Immature natural killer cell (primary cell): Measurements from ENCODE around the gene DNER. TPM values are rescaled to one million over a fixed set of nuclear protein-coding genes. Genes with fewer than 3 reads are reported as not detected.
"Not testable (repeated sequence)": the region's sequence is repeated elsewhere in the genome, so short reads cannot be mapped to it uniquely, and the experiment has no call there.

ENCODE experiments used
- DNase-seq, 3 donors: peaks; one replicate each; pipeline ENCODE4 v3.0.0; 2022; ENCODE audit warnings: mixed read lengths in 1 of 3
- H3K27ac Mint-ChIP-seq, 6 donors: one replicate each; pipeline ENCODE4 v1.8.0; 2020; ENCODE audit warnings: mixed read lengths in 6 of 6, mild to moderate bottlenecking in 5 of 6, inconsistent platforms in 4 of 6, moderate library complexity in 3 of 6
- H3K27me3 Mint-ChIP-seq, 3 donors: one replicate each; pipeline ENCODE4 v1.8.0; 2020 to 2021; ENCODE audit warnings: low read depth in 3 of 3, mild to moderate bottlenecking in 3 of 3, mixed read lengths in 3 of 3, moderate library complexity in 3 of 3, inconsistent platforms in 1 of 3
- H3K36me3 Mint-ChIP-seq, 3 donors: one replicate each; pipeline ENCODE4 v1.8.0; 2020; ENCODE audit warnings: mixed read lengths in 3 of 3, inconsistent platforms in 2 of 3, mild to moderate bottlenecking in 2 of 3
- H3K4me1 Mint-ChIP-seq, 2 donors: one replicate each; pipeline ENCODE4 v1.8.0; 2020; ENCODE audit warnings: inconsistent platforms in 2 of 2, mild to moderate bottlenecking in 2 of 2, mixed read lengths in 2 of 2, moderate library complexity in 1 of 2
- H3K4me3 Mint-ChIP-seq, 5 donors: one replicate each; pipeline ENCODE4 v1.8.0; 2020; ENCODE audit warnings: mild to moderate bottlenecking in 5 of 5, mixed read lengths in 5 of 5, inconsistent platforms in 3 of 5, moderate library complexity in 3 of 5
- H3K9me3 Mint-ChIP-seq, 6 donors: one replicate each; pipeline ENCODE4 v1.8.0; 2020; ENCODE audit warnings: mild to moderate bottlenecking in 6 of 6, mixed read lengths in 6 of 6, inconsistent platforms in 4 of 6, moderate library complexity in 3 of 6
- polyA plus RNA-seq, 3 donors: library from polyadenylated mRNA; unstranded; fragments of 300-500 nt; fragmentation: Illumina TruSeq; gene quantifications; one replicate each; pipeline ENCODE4 v1.2.3, GENCODE V29; 2021

DNER gene
- polyA plus RNA-seq, 3 donors from 2014 or later = not detected

DNA sequence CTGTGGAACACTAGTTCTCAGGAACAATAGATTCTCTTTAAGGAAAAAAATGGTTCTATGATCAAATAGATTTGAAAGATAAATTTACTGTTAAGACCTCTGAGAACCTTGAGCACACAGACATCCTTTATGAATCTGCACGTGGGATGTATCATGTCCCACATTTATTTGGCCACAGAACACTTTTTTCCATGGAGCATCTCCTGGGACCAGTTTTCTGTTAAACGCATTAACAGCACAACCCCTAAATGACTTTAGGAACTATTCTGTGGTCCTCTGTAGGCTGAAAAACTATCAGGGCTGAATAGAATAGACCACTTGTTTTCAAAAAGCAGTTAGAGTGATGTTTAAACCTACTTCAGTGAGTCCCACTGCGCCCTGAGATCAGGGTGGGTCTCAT is 311.1 kb downstream of the DNER start:
- no peak for DNase-seq
- Mint-ChIP-seq H3K27ac (no peak overlapping the region), H3K9me3 (peaks cover 0 to 8% (median 0%) of the 10 kb centered on the region in 6 donors), H3K4me3 (no peak overlapping the region), H3K36me3 (no peaks in the 10 kb centered on the region), H3K4me1 (no peaks in the 10 kb centered on the region), H3K27me3 (peaks cover 2 to 3% (median 2%) of the 10 kb centered on the region in 3 donors)

DNA sequence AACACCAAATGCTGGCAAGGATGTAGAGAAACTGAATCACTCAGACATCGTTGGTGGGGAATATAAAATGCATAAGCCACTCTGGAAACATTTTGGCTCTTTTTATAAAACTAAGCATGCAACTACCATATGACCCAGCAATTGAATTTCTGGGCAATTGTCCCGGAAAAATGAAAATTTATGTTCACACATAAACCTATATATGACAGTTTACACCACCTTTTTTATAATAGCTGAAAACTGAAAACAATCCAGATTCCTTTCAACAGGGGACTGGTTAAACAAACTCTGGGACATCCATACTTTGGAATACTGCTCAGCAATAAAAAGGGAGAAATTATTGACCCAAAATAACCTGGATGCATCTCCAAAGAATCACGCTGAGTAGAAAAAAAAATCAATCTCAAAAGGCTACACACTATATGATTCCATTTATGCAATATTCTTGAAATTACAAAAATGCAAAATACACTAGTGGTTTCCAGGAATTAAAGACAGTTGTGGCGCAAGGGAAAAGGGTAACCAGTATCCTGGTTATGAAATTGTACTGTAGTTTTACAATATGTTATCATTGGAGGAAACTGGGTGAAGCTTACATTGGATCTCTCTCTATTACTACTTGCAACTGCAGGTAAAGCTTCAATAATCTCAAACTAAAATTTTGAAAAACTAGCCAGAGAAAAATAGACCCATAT is 313.0 kb downstream of the DNER start:
- DNase-seq = no peak
- no peaks in the 10 kb centered on the region for H3K4me1 Mint-ChIP-seq
- peaks cover 0 to 3% (median 2%) of the 10 kb centered on the region in 3 donors for H3K27me3 Mint-ChIP-seq
- H3K36me3 Mint-ChIP-seq = no peaks in the 10 kb centered on the region
- peaks cover 0 to 14% (median 6%) of the 10 kb centered on the region in 6 donors for H3K9me3 Mint-ChIP-seq
- no peak overlapping the region for H3K4me3 Mint-ChIP-seq
- H3K27ac Mint-ChIP-seq = no peak overlapping the region

DNA sequence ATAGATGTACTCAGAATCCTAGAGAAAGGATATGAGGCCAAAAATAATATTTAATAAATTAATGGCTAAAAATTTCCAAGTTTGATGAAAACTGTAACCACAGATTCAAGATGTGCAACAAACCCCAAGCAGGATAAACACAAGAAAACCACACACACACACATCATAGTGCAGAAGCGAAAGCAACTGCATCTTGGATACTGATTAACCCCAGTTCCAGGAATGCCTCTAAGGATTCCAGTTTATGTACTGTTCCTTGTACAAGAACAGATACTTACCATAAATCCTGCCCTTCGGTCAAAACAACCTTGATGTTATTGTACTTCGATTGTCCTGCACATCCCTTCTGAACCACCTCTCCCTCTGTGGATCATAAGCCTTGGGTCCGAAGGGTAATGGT is 320.4 kb downstream of the DNER start:
- Mint-ChIP-seq H3K36me3 (no peaks in the 10 kb centered on the region), H3K27me3 (peaks cover 0 to 1% (median 0%) of the 10 kb centered on the region in 3 donors)

DNA sequence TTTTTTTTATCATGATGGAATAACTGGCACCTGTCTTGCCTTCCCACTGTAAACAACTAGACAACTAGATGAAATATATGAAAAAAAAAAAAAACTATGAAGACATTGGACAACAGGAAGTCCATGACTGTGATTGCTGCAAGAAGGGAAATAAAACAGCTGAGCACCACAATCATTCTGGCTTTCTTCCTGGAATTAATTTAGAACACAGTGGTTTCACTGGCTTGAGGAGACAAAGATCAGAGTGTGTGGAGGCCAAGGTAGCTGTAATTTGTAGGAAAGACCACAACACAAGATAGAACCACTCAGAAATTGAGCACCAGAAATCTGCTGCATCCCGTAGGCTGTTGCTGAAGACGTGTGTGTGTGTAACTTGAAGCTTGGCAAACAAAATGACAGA is 322.2 kb downstream of the DNER start:
- H3K4me1 Mint-ChIP-seq = no peaks in the 10 kb centered on the region

More for the DNA sequence above, 320.4 kb downstream of the DNER start:
- no peaks in the 10 kb centered on the region for H3K4me1 Mint-ChIP-seq
- no peak overlapping the region for H3K4me3 Mint-ChIP-seq
- DNase-seq = no peak
- H3K27ac Mint-ChIP-seq = no peak overlapping the region
- peaks cover 2 to 18% (median 11%) of the 10 kb centered on the region in 6 donors for H3K9me3 Mint-ChIP-seq

DNA sequence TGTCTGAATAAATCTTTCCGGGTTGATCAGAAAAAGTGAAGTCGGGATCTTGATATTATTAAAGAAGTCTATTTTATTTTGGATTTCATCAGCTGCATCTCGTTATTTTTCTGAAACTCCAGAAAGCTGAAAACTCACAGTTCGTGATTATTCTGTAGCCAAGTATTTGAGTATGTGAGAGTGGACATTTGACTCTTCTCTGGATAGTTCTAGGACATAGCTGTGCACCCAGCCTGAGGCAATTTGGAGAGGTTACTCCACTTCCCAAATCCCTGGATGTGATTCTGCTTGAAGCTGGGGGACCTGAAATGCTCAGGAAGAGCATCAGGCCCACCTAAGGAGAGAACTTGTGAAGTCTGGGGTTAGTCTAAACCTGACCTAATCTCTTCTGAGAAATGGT is 325.6 kb downstream of the DNER start:
- no peaks in the 10 kb centered on the region for H3K4me1 Mint-ChIP-seq

More for the DNA sequence above, 322.2 kb downstream of the DNER start:
- DNase-seq = no peak
- peaks cover 0 to 1% (median 0%) of the 10 kb centered on the region in 3 donors for H3K27me3 Mint-ChIP-seq
- peaks cover 2 to 13% (median 5%) of the 10 kb centered on the region in 6 donors for H3K9me3 Mint-ChIP-seq
- no peak overlapping the region for H3K27ac Mint-ChIP-seq
- no peak overlapping the region for H3K4me3 Mint-ChIP-seq
- H3K36me3 Mint-ChIP-seq = no peaks in the 10 kb centered on the region

DNA sequence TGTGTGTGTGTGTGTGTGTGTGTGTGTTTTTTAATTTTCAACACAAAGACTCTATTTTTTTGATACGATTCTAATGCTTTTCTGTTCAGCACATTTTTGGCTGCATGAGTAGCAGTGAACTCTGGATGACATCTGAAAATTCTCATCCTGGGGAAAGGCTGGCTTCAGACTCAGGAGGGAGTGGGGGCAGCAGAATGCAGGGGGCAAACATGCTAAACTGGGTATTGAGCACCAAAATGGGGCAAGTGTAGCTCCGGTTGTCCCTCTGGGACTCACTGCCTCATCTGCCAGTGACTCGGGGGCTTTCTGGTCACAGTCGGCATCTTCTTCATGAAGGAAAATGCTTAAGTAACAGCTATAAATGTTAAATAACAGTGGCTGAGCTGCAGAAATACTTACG is 326.5 kb downstream of the DNER start:
- Mint-ChIP-seq H3K4me1 (no peaks in the 10 kb centered on the region), H3K4me3 (no peak overlapping the region), H3K9me3 (peaks cover 4 to 37% (median 14%) of the 10 kb centered on the region in 6 donors), H3K27ac (no peak overlapping the region), H3K27me3 (peaks cover 2 to 5% (median 3%) of the 10 kb centered on the region in 3 donors), H3K36me3 (no peaks in the 10 kb centered on the region)
- DNase-seq = no peak

More for the DNA sequence above, 325.6 kb downstream of the DNER start:
- DNase-seq = no peak
- Mint-ChIP-seq H3K9me3 (peaks cover 3 to 37% (median 10%) of the 10 kb centered on the region in 6 donors), H3K36me3 (no peaks in the 10 kb centered on the region), H3K27me3 (peaks cover 2 to 5% (median 3%) of the 10 kb centered on the region in 3 donors), H3K4me3 (no peak overlapping the region), H3K27ac (no peak overlapping the region)

DNA sequence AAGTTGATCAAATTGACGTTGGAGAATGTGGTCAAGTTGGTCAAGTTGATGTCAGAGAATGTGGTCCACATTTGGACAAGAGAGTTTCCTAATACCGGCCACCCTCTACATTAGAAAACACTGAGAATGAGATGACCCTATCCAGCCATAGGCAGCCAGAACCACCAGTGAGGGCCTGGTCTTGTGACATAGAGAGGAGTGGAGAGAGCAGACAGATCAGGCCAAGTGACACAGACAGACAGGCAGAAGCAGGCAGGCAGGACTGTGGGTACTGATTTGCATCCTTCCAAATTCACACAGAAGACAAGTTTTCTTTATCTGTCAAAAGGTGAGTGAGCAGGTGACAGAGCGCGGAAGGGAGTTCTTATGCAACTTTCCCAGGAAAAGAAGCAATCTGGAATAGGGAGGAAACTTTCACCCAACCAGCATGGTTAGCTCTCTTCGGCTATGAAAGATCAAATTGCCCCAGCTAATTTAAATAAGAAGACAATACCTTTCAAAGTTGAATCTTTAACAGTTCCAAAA is 334.2 kb downstream of the DNER start:
- no peak for DNase-seq
- H3K27ac Mint-ChIP-seq = no peak overlapping the region
- no peaks in the 10 kb centered on the region for H3K36me3 Mint-ChIP-seq
- no peaks in the 10 kb centered on the region for H3K4me1 Mint-ChIP-seq
- peaks cover 8 to 24% (median 11%) of the 10 kb centered on the region in 6 donors for H3K9me3 Mint-ChIP-seq
- H3K27me3 Mint-ChIP-seq = peaks cover 0 to 4% (median 4%) of the 10 kb centered on the region in 3 donors
- no peak overlapping the region for H3K4me3 Mint-ChIP-seq

DNA sequence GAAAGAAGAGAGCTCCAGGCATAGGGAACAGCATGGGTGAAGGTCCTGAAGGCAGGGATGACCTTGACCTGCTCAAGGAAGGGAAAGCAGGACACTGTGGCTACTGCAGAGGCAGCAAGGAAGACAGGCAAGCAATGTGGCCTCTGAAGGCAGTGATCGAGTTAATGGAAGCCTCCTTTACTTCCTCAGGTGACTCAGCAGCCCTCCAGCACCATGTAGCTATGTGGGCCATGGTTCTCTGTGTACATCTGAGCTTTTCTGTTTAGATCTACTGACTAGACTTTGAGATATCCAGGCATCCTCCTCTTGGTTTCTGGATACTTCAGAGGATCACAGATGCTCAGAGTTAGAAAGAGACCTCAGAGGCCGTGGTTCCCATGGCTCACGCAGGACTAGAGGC is 336.0 kb downstream of the DNER start:
- Mint-ChIP-seq H3K4me3 (no peak overlapping the region), H3K9me3 (peaks cover 0 to 17% (median 4%) of the 10 kb centered on the region in 6 donors), H3K27me3 (peaks cover 0 to 2% (median 2%) of the 10 kb centered on the region in 3 donors), H3K27ac (no peak overlapping the region), H3K4me1 (no peaks in the 10 kb centered on the region), H3K36me3 (no peaks in the 10 kb centered on the region)
- DNase-seq = no peak

DNA sequence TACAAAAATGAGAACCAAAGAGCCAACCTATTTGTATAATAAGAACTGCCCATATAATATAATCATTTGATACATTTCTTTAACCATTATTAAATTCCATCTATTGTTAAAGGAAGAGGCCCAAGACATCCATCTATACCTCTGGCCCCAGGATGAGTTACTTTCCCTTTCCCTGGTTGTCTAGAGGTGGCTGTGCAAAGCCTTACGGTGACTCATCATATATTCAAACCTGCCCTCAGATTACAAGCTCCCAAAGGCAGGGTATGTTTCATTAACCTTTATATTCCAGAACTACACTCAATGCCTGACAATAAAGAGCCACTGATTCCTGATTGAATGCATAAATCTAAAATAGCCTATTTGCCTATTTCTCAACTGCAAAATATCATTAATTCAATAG is 337.5 kb downstream of the DNER start:
- Mint-ChIP-seq H3K4me1 (no peaks in the 10 kb centered on the region), H3K27ac (no peak overlapping the region), H3K27me3 (peaks cover 0 to 2% (median 2%) of the 10 kb centered on the region in 3 donors), H3K4me3 (no peak overlapping the region), H3K36me3 (no peaks in the 10 kb centered on the region), H3K9me3 (peaks cover 0 to 13% (median 4%) of the 10 kb centered on the region in 6 donors)
- DNase-seq = no peak

DNA sequence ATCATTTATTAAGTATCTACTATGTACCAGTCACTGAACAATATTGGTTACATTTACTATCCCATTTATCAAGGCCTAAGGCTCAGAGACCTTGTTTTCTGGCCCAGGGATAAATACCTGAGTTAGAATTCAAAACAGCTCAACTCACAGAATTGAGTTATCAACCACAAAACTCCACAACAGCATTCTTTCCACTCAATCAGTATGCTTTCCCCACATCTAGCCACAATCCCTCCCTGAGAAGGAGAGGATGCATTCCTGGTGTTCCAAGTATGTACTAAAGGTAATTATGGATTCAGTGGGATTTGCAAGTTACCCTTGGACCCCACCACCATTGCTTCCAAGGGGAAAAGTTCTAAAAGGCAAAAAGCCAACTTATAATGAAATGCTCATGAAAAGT is 339.1 kb downstream of the DNER start:
- Mint-ChIP-seq H3K4me3 (no peak overlapping the region), H3K27me3 (peaks cover 0 to 2% (median 2%) of the 10 kb centered on the region in 3 donors), H3K36me3 (no peaks in the 10 kb centered on the region), H3K9me3 (peaks cover 0 to 19% (median 4%) of the 10 kb centered on the region in 6 donors), H3K27ac (no peak overlapping the region), H3K4me1 (no peaks in the 10 kb centered on the region)
- no peak for DNase-seq

DNA sequence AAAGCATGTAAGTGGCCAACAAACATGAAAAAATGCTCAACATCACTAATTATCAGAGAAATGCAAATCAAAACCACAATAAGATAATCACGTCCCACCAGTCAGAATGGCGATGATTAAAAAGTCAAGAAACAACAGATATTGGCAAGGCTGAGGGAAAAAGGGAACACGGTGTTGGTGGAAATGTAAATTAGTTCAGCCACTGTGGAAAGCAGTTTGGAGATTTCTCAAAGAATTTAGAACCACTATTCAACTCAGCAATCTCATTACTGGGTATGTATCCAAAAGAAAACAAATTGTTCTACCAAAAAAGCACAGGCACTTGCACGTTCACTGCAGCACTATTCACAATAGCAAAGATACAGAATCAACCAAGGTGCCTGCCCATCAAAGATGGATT is 341.0 kb downstream of the DNER start:
- not testable (repeated sequence) for H3K4me3 Mint-ChIP-seq
- peaks cover 0 to 15% (median under 1%) of the 10 kb centered on the region in 6 donors for H3K9me3 Mint-ChIP-seq

DNA sequence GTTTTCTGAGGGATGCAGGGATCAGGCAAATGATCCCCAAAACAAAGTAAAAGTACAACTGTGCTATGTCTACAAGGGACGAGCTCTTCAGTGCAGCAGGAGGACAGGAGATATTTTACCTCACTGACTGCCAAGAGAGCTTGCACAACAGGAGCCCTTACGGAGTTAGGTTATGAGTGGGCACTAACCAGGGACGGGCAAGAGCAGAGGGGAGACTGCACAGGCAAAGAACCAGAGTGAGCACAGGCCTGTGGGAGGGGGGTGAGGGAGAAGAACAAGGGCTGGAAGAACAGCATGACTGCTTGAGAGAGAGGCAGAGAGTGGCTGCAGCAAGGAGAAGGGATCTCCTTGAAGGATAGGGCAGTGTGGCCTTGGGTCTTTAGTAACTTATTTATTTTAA is 342.1 kb downstream of the DNER start:
- H3K36me3 Mint-ChIP-seq = no peaks in the 10 kb centered on the region

More for the DNA sequence above, 341.0 kb downstream of the DNER start:
- not testable (repeated sequence) for H3K36me3 Mint-ChIP-seq, H3K27me3 Mint-ChIP-seq, H3K27ac Mint-ChIP-seq, H3K4me1 Mint-ChIP-seq, DNase-seq

DNA sequence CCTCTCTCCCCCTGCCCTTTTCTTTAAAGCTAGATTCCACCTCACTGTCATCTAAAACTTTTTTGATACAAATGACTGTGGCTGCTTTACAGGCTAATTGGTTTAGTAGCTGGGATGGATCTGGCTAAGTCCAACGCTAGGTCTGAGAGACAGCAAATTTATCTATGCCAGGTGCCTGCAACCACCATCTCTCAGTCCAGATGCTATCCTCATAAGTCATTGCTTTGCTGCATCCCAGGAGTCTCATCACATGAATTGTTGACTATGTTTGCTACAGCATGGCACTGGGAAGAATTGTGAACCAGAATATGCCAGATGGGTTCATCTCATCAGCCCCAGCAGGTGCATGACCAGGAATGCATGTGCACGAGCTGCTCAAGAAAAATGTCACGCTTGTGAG is 343.3 kb downstream of the DNER start:
- Mint-ChIP-seq H3K27ac (no peak overlapping the region), H3K4me1 (no peaks in the 10 kb centered on the region), H3K4me3 (no peak overlapping the region), H3K27me3 (peaks cover 0 to 9% (median 2%) of the 10 kb centered on the region in 3 donors), H3K36me3 (no peaks in the 10 kb centered on the region), H3K9me3 (peaks cover 0 to 15% (median 5%) of the 10 kb centered on the region in 6 donors)
- no peak for DNase-seq

More for the DNA sequence above, 342.1 kb downstream of the DNER start:
- Mint-ChIP-seq H3K4me3 (no peak overlapping the region), H3K4me1 (no peaks in the 10 kb centered on the region), H3K9me3 (peaks cover 0 to 15% (median 2%) of the 10 kb centered on the region in 6 donors), H3K27ac (no peak overlapping the region), H3K27me3 (peaks cover 0 to 9% (median 0%) of the 10 kb centered on the region in 3 donors)
- DNase-seq = no peak

DNA sequence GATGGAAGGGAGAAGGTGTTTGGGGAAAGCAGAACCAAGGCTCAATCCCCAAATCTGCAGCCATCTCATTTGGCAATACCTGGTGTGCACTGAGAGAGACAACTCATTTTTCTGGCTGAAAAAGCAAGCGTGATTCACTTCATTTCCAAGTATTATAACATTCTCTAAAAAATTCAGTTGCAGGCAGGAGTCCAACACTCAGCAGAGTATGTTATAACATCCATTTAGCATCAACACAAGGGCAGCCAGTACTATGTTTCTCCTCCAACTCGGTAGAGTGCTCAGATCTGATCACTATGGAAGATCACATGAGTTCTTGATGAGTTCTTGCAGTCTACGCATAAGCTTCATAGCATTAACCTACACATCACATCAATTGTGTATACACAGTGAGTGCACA is 343.8 kb downstream of the DNER start:
- DNase-seq = no peak
- Mint-ChIP-seq H3K36me3 (no peaks in the 10 kb centered on the region), H3K9me3 (peaks cover 0 to 15% (median 5%) of the 10 kb centered on the region in 6 donors), H3K27ac (no peak overlapping the region), H3K4me1 (no peaks in the 10 kb centered on the region), H3K27me3 (peaks cover 0 to 9% (median 2%) of the 10 kb centered on the region in 3 donors), H3K4me3 (no peak overlapping the region)
